GM10266 (cell line): ENCODE results near the gene RPS6KA2.
"Not testable (repeated sequence)": the region's sequence is repeated elsewhere in the genome, so short reads cannot be mapped to it uniquely, and the experiment has no call there.

Source experiments
- DNase-seq: peaks from one replicate; pipeline ENCODE4 v3.0.0; 2012; ENCODE audit errors: extremely low spot score
- TF ChIP-seq, protein P1 (sequence below): IDR thresholded peaks from 2 replicates; pipeline ENCODE4 v1.5.1; 2012; ENCODE audit warnings: mild to moderate bottlenecking, low read depth; ENCODE audit not compliant: control insufficient read depth, insufficient read depth; ENCODE audit errors: missing control alignments

The RPS6KA2 gene

DNA sequence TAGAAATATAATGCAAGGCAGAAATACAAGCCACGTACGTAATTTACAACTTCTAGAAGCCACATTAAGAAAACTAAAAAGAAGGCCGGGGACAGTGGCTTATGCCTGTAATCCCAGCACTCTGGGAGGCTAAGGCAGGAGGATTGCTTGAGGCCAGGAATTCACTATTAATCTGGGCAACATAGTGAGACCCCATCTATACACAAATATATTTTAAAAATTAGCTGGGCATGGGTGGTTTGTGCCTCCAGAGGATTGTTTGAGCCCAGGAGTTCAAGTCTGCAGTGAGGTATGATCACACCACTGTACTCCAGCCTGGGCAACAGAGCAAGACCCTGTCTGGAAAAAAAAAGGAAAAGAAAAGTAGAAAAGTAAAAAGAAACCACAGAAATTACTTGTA is 256.6 kb downstream of the RPS6KA2 start:
- TF ChIP-seq, protein P1, sequence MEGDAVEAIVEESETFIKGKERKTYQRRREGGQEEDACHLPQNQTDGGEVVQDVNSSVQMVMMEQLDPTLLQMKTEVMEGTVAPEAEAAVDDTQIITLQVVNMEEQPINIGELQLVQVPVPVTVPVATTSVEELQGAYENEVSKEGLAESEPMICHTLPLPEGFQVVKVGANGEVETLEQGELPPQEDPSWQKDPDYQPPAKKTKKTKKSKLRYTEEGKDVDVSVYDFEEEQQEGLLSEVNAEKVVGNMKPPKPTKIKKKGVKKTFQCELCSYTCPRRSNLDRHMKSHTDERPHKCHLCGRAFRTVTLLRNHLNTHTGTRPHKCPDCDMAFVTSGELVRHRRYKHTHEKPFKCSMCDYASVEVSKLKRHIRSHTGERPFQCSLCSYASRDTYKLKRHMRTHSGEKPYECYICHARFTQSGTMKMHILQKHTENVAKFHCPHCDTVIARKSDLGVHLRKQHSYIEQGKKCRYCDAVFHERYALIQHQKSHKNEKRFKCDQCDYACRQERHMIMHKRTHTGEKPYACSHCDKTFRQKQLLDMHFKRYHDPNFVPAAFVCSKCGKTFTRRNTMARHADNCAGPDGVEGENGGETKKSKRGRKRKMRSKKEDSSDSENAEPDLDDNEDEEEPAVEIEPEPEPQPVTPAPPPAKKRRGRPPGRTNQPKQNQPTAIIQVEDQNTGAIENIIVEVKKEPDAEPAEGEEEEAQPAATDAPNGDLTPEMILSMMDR = no peak
- no peak for DNase-seq

DNA sequence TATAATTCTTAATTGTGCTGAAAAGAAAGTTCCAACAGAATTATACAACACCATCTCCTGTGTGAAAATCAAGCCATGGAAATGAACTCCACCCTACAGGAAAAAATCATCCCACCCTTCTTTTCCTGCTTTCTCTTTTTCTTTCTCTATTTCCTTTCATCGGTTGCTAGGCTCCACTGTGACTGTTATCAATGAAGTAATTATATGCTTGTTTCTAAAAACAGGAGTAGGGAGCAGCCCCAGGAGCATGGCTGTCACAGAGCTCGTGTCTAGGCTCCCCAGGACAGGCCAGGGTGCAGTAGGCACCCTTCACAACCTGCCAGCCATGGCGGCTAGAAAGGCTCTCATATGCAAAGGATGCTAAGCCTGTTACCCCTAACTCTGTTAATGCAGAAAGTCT is 257.3 kb downstream of the RPS6KA2 start:
- TF ChIP-seq, protein P1 = no peak
- DNase-seq = no peak

DNA sequence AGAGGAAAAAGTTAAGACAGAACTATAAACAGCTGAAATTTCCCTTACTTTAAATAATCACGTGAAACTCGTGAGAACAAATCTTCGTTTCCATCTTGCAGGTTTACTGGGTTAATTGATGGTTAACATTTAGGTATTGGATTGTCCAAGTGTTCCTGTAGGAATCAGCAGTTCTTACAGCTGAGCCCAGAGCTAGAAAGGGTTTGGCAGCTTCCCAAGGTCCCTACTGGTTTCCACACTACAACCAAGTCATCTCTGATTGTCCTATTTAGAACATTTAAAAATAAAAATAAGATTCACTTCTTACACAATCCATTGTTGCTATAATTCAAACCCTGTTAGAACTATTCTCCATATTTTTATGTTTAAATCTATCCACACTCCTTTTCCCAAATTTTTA is 260.1 kb downstream of the RPS6KA2 start:
- TF ChIP-seq, protein P1 = no peak
- DNase-seq = no peak

DNA sequence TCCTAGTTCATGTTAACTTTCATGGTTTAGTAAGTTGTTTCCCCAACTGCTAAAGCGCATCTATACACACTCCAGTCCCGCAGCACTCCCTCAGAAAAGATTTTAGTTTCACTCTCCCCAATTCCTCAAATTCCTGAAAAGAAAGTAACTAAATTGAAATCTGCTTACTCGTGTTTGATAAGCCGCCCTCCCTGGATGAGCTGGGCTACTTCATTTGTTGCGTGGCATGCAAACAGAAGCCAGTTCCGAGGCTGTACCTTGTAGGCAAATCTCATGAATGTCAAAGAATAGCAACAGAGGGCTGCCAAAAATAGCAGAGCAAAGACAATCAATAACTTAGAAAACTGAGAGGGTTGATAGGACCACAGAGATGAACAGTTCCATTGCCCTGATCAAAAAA is 261.2 kb downstream of the RPS6KA2 start:
- DNase-seq = no peak
- TF ChIP-seq, protein P1 = no peak

DNA sequence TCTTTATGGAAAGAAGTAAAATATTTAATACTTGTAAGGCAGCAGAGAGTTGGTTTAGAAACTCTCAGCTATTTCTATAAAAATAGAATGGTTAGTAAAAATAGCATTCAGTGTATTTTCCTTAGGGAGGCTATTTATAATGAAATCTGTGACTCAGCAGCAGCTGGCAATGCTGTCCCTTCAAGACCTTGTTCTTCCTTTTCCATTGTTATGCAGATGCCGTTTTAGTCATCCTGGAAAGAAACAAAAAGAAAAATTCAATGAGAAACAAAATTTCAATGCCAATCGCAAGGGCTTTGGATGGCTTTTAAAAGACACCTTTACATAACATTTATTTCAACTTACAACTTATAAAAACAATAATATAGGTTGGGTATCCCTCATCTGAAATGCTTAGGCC is 261.8 kb downstream of the RPS6KA2 start:
- DNase-seq = no peak
- TF ChIP-seq, protein P1 = no peak

DNA sequence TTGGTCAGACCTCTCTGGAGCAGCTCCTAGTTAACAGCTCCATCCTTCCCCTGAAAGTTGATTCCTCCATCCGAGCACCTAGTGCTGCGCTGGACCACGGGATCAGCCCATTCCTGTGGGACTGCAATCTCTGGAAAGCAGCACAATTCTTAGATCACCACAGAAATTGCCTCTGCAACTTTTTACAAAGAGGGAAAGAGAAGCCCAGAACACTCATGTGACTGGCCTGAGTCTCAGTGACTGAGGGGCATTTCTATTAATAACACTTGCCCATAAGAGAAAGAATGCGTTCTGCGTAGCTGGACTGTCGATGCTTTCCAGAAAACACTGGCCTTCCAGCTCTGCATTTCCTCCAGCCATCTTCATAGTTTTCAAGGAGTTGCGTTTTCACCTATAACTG is 262.6 kb downstream of the RPS6KA2 start:
- TF ChIP-seq, protein P1 = no peak
- DNase-seq = no peak

DNA sequence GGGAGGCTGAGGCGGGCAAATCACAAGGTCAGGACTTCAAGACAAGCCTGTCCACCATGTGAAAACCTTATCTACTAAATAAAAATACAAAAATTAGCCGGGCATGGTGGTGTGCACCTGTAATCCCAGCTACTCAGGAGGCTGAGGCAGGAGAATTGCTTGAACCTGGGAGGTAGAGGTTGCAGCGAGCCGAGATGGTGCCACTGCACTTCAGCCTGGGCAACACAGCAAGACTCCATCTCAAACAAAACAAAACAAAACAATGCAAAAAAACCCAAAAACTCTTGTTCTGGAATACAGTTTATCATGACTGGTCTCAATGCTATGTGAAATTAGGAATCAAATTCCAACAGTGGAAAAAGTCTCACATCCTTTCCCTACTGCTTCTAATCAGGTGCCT is 264.6 kb downstream of the RPS6KA2 start:
- DNase-seq = not testable (repeated sequence)

DNA sequence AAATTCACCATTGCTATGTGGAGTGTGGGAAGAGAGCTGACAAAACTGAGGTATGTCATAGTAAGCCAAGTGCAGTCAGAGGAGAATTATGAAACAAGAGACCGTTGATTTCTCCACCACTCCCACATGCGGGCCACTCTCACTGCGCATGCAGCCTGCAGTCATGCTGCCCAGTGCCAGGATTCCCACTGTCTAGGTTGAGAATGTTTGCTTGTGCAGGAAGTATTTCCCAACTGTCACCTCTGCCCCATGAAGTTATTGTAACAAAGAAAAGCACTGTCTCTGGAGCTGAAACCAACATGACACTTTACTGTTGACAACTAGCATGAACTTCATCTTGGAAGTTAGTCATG is 266.0 kb downstream of the RPS6KA2 start:
- TF ChIP-seq, protein P1 = no peak
- no peak for DNase-seq
